HL-60 (cell line): ENCODE measurements around the gene VAV2.

ENCODE experiments used
- DNase-seq, 2 experiments: peaks; one replicate each; pipeline ENCODE4 v3.0.0-alpha.2; 2010 to 2020; ENCODE audit warnings: low read depth in 1 of 2, low spot score in 1 of 2
- H3K27ac ChIP-seq: fragments of 250-450 bp; sonication (Bioruptor Pico); replicated peaks from 2 replicates; pipeline ENCODE4 v1.5.1; 2020; ENCODE audit warnings: mild to moderate bottlenecking, moderate library complexity
- H3K27me3 ChIP-seq: fragments of 250-450 bp; sonication (Bioruptor Pico); 2 replicates; pipeline ENCODE4 v1.5.1; 2021; ENCODE audit warnings: mild to moderate bottlenecking, moderate library complexity; ENCODE audit not compliant: insufficient read depth, poor library complexity, severe bottlenecking
- H3K4me3 ChIP-seq: replicated peaks from 2 replicates; pipeline ENCODE4 v1.5.1; 2011; ENCODE audit warnings: mild to moderate bottlenecking, control low read depth, low read length; ENCODE audit not compliant: insufficient read depth
- CTCF ChIP-seq: IDR thresholded peaks from one replicate; pipeline ENCODE4 v1.5.1; 2011; ENCODE audit warnings: low read length, control low read depth, inconsistent platforms; ENCODE audit not compliant: insufficient read depth
- GABPA ChIP-seq: IDR thresholded peaks from 2 replicates; pipeline ENCODE4 v1.6.1; 2012; ENCODE audit warnings: low read depth
- POLR2AphosphoS5 ChIP-seq: IDR thresholded peaks from 2 replicates; pipeline ENCODE4 v1.6.1; 2012; ENCODE audit warnings: low read depth
- REST ChIP-seq: IDR thresholded peaks from 2 replicates; pipeline ENCODE4 v1.6.1; 2012; ENCODE audit warnings: low read depth; ENCODE audit not compliant: insufficient replicate concordance
- SPI1 ChIP-seq: IDR thresholded peaks from 2 replicates; pipeline ENCODE4 v1.6.1; 2012; ENCODE audit warnings: low read depth, mild to moderate bottlenecking, borderline replicate concordance

The VAV2 gene

GRCh38 chr9:133949486-133950061, 42.5 kb downstream of the VAV2 start:
- TF ChIP-seq REST (no peak), POLR2AphosphoS5 (no peak), SPI1 (no peak), GABPA (no peak), CTCF (no peak)
- Histone ChIP-seq H3K27ac (no peak overlapping the region), H3K27me3 (no peaks in the 10 kb centered on the region), H3K4me3 (no peak overlapping the region)
- DNase-seq = no peak

GRCh38 chr9:133948561-133949485, 43.3 kb downstream of the VAV2 start:
- no peak for DNase-seq
- H3K27ac ChIP-seq = no peak overlapping the region
- no peak for TF ChIP-seq GABPA
- TF ChIP-seq POLR2AphosphoS5 = no peak
- no peak for TF ChIP-seq REST
- TF ChIP-seq CTCF = no peak
- no peak for TF ChIP-seq SPI1
- H3K4me3 ChIP-seq = no peak overlapping the region
- no peaks in the 10 kb centered on the region for H3K27me3 ChIP-seq

GRCh38 chr9:133948131-133948530, 44.0 kb downstream of the VAV2 start:
- Histone ChIP-seq H3K4me3 (no peak overlapping the region), H3K27me3 (no peaks in the 10 kb centered on the region), H3K27ac (no peak overlapping the region)
- TF ChIP-seq CTCF (no peak), GABPA (no peak), POLR2AphosphoS5 (no peak), REST (no peak), SPI1 (no peak)
- DNase-seq = no peak
